Right atrium auricular region (tissue), 2 donors: ENCODE results near the gene ATAD2B. TPM values are rescaled to one million over a fixed set of nuclear protein-coding genes. Genes with fewer than 3 reads are reported as not detected.

Source experiments
- DNase-seq: peaks from one replicate; pipeline ENCODE4 v3.0.0-alpha.2; 2019; ENCODE audit warnings: low spot score
- H3K27ac ChIP-seq, 2 donors: fragments of 200-600 bp; sonication (generic); 1 replicate in 1 of 2; 2 replicates in 1 of 2; pipeline ENCODE4 v1.5.1; 2016 to 2019
- H3K27me3 ChIP-seq, 2 donors: fragments of 200-600 bp; sonication (generic); one replicate each; pipeline versions ENCODE4 v1.5.1 to v1.6.0; 2017 to 2019
- H3K36me3 ChIP-seq: fragments of 200-600 bp; sonication (generic); one replicate; pipeline ENCODE4 v1.5.1; 2016
- H3K4me1 ChIP-seq, 2 donors: fragments of 200-600 bp; sonication (generic); one replicate each; pipeline versions ENCODE4 v1.5.1 to v1.6.0; 2017 to 2019
- H3K4me3 ChIP-seq, 2 donors: fragments of 200-600 bp; sonication (generic); 1 replicate in 1 of 2; 2 replicates in 1 of 2; pipeline ENCODE4 v1.5.1; 2017 to 2019; ENCODE audit warnings: mild to moderate bottlenecking in 1 of 2, moderate library complexity in 1 of 2
- H3K9me3 ChIP-seq, 2 donors: fragments of 200-600 bp; sonication (generic); one replicate each; pipeline ENCODE4 v1.5.1; 2019
- total RNA-seq, 2 donors: library from RNA; depleted of rRNA; stranded (reverse); fragments of >200 nt; gene quantifications; one replicate each; pipeline ENCODE4 v1.1.0, GENCODE V29; 2016
- TF ChIP-seq, protein P1 (sequence below), 2 donors: fragments of 200-600 bp; sonication (generic); IDR thresholded peaks; one replicate each; pipeline ENCODE4 v1.5.1; 2019; ENCODE audit warnings: antibody characterized with exemption in 2 of 2

Gene ATAD2B
- total RNA-seq, 2 donors from 2014 or later, result 6.0 to 6.7 TPM

DNA sequence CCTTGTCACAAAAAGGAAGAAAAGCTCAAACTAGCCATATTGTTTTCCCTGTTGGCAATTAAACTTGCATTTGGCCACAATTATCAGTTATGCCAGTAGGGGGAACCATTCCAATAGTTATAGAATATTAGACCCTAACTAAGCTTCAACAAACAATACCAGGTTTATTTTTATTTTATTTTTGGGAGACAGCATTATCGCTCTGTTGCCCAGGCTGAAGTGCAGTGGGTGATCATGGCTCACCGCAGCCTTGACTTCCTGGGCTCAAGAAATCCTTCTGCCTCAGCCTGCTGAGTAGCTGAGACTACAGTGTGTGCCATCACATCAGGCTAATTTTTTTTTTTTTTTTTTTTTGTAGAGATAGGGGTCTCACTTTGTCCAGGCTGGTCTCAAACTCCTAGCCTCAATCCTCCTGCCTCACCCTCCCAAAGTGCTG is 102.1 kb downstream of the ATAD2B start:
- TF ChIP-seq, protein P1, sequence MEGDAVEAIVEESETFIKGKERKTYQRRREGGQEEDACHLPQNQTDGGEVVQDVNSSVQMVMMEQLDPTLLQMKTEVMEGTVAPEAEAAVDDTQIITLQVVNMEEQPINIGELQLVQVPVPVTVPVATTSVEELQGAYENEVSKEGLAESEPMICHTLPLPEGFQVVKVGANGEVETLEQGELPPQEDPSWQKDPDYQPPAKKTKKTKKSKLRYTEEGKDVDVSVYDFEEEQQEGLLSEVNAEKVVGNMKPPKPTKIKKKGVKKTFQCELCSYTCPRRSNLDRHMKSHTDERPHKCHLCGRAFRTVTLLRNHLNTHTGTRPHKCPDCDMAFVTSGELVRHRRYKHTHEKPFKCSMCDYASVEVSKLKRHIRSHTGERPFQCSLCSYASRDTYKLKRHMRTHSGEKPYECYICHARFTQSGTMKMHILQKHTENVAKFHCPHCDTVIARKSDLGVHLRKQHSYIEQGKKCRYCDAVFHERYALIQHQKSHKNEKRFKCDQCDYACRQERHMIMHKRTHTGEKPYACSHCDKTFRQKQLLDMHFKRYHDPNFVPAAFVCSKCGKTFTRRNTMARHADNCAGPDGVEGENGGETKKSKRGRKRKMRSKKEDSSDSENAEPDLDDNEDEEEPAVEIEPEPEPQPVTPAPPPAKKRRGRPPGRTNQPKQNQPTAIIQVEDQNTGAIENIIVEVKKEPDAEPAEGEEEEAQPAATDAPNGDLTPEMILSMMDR (IDR thresholded peaks at IDR 0.05), result peak; percentile 64 to 78
- H3K9me3 ChIP-seq, result no peaks in the 10 kb centered on the region
- no peak overlapping the region for H3K4me3 ChIP-seq
- H3K27me3 ChIP-seq, result no peaks in the 10 kb centered on the region
- no peak overlapping the region for H3K27ac ChIP-seq
- no peak for DNase-seq
- peaks cover 17% of the 10 kb centered on the region for H3K36me3 ChIP-seq
- no peaks in the 10 kb centered on the region for H3K4me1 ChIP-seq

DNA sequence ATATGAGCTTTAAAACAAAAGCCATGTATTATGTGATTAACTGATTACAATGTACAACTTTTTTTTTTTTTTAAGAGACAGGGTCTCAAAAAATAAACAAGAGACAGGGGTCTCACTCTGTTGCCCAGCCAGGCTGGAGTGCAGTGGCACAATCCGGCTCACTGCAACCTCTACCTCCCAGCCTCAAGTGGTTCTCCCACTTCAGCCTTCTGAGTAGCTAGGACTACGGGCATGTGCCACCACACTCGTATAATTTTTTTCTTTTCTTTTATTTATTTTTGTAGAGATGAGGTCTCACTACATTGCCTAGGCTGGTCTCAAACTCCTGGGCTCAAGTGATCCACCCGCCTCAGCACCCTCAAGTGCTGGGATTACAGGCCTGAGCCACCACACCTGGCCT is 103.1 kb downstream of the ATAD2B start:
- Histone ChIP-seq H3K27me3 (no peaks in the 10 kb centered on the region), H3K27ac (no peak overlapping the region), H3K4me1 (no peaks in the 10 kb centered on the region), H3K9me3 (no peaks in the 10 kb centered on the region), H3K36me3 (peaks cover 17% of the 10 kb centered on the region), H3K4me3 (no peak overlapping the region)
- DNase-seq, result no peak
- TF ChIP-seq, protein P1 (IDR thresholded peaks at IDR 0.05), result no peak

DNA sequence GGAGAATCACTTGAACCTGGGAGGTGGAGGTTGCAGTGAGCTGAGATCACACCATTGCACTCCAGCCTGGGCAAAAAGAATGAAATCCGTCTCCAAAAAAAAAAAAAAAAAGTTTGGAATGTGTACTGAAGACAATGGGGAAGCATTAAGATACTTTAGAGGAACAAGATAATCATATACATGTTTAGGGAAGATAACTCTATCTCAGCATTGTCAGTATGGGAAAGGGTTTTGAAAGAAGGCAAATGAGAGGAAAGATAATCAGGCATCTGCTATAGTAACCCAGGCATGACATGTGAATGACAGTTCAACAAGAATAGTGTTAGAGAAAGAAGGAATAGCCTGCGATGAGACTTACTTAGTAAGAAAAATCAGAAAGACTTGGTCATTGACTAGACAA is 112.0 kb downstream of the ATAD2B start:
- Histone ChIP-seq H3K27ac (no peak overlapping the region), H3K4me3 (no peak overlapping the region), H3K9me3 (no peaks in the 10 kb centered on the region), H3K27me3 (no peaks in the 10 kb centered on the region), H3K36me3 (peaks cover 5% of the 10 kb centered on the region), H3K4me1 (no peaks in the 10 kb centered on the region)
- TF ChIP-seq, protein P1 (IDR thresholded peaks at IDR 0.05), result no peak
- DNase-seq, result no peak

DNA sequence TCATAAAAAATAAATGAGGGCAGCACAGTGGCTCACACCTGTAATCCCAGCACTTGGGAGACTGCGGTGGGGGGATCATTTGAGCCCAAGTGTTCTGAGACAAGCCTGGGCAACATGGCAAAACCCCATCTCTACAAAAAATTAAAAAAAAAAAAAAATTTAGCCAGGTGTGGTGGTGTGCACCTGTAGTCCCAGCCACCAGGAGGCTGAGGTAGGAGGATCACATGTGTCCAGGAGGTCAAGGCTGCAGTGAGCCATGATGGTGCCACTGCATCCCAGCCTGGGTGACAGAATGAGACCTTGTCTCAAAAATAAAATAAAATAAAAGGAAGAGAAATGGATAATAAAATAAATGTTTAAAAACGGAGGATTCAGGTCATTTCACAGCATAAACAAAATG is 113.5 kb downstream of the ATAD2B start:
- H3K9me3 ChIP-seq, result no peaks in the 10 kb centered on the region
- H3K27ac ChIP-seq, result no peak overlapping the region
- TF ChIP-seq, protein P1 (IDR thresholded peaks at IDR 0.05), result no peak
- DNase-seq, result no peak
- H3K36me3 ChIP-seq, result peaks cover 12% of the 10 kb centered on the region
- no peaks in the 10 kb centered on the region for H3K4me1 ChIP-seq
- H3K27me3 ChIP-seq, result no peaks in the 10 kb centered on the region
- no peak overlapping the region for H3K4me3 ChIP-seq

DNA sequence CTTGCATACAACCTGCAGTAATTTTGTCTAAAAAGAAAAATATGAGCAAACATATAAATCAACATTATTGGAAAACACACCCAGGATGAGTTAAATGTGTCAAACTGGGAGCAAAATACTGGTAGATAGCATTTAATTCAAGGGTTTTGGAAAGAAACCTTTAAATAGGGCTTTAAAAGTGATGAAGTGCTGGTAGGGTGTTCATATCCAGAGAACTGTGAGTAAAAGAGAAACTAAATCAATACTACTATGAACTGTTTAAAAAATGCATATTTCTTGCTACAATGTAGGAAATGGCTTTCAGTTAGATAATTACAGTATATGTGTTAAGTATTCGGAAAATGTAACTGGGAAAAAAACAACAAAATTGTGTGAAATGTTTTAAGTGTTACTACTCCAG is 117.8 kb downstream of the ATAD2B start:
- Histone ChIP-seq H3K4me3 (no peak overlapping the region), H3K27ac (no peak overlapping the region), H3K36me3 (peaks cover 12% of the 10 kb centered on the region), H3K4me1 (no peaks in the 10 kb centered on the region), H3K27me3 (no peaks in the 10 kb centered on the region), H3K9me3 (no peaks in the 10 kb centered on the region)
- no peak for DNase-seq
- TF ChIP-seq, protein P1 (IDR thresholded peaks at IDR 0.05), result no peak

DNA sequence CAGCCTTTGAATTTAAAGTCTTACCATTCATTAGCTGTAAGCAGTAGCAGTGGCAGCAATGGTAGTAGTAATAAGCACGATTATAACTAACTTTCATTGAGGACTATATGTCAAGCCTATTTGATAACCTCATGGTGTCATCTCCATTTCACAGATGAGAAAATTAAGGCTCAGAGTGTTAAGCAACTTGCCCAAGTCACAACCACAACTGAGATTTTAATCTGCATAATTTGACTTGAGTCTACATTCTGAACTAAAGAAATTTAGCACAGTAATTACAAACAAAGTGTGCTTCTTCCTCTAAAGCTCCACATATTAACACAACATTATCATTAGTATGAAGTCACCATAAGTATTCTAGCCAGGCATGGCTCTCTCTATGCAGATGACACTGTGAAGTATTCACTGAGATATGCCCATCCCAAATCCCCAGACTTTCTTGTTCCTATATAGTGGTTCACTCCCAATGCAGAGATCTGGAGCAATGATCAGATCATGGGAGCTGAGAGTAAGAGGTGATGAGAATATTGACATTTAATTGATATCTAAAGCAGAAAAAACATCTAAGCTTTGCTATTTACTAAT is 120.2 kb downstream of the ATAD2B start:
- DNase-seq, result no peak
- Histone ChIP-seq H3K4me3 (no peak overlapping the region), H3K27me3 (no peaks in the 10 kb centered on the region), H3K9me3 (no peaks in the 10 kb centered on the region), H3K4me1 (peaks cover 0 to 6% of the 10 kb centered on the region in 2 donors), H3K27ac (no peak overlapping the region), H3K36me3 (peaks cover 12% of the 10 kb centered on the region)
- TF ChIP-seq, protein P1 (IDR thresholded peaks at IDR 0.05), result no peak
